GM12873 (cell line): ENCODE measurements around the gene GLT1D1.

Source experiments
- TF ChIP-seq, protein P1 (sequence below): IDR thresholded peaks from 2 replicates; pipeline ENCODE4 v1.5.1; 2012; ENCODE audit warnings: low read depth, mild to moderate bottlenecking, moderate library complexity, low read length, control low read depth; ENCODE audit not compliant: insufficient read depth; ENCODE audit errors: missing control alignments

Gene GLT1D1

DNA sequence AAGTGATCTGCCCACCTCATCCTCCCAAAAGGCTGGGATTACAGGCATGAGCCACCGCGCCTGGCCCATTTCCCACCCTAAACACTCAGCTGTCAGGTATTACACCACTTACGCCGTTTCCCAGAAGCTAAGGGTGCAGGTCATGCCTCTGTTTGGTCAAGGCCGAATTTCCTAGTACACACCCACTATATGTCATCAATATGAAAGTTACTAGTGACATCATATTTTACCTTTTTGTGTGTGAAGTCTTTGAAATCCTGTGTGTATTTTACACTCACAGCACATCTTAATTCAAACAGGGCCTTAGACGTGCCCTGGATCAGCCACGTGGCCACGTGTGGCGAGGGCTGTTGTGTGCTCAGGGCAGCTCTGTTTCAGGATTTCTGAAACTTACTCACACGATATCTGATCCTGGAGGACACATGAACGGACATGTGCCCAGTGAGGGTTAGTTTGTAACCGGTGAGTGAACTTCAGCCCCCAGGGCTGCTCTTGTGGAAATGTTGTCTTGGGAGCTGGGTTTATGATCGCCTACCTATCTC, 51.8 kb downstream of the GLT1D1 start:
- TF ChIP-seq, protein P1, sequence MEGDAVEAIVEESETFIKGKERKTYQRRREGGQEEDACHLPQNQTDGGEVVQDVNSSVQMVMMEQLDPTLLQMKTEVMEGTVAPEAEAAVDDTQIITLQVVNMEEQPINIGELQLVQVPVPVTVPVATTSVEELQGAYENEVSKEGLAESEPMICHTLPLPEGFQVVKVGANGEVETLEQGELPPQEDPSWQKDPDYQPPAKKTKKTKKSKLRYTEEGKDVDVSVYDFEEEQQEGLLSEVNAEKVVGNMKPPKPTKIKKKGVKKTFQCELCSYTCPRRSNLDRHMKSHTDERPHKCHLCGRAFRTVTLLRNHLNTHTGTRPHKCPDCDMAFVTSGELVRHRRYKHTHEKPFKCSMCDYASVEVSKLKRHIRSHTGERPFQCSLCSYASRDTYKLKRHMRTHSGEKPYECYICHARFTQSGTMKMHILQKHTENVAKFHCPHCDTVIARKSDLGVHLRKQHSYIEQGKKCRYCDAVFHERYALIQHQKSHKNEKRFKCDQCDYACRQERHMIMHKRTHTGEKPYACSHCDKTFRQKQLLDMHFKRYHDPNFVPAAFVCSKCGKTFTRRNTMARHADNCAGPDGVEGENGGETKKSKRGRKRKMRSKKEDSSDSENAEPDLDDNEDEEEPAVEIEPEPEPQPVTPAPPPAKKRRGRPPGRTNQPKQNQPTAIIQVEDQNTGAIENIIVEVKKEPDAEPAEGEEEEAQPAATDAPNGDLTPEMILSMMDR = no peak

DNA sequence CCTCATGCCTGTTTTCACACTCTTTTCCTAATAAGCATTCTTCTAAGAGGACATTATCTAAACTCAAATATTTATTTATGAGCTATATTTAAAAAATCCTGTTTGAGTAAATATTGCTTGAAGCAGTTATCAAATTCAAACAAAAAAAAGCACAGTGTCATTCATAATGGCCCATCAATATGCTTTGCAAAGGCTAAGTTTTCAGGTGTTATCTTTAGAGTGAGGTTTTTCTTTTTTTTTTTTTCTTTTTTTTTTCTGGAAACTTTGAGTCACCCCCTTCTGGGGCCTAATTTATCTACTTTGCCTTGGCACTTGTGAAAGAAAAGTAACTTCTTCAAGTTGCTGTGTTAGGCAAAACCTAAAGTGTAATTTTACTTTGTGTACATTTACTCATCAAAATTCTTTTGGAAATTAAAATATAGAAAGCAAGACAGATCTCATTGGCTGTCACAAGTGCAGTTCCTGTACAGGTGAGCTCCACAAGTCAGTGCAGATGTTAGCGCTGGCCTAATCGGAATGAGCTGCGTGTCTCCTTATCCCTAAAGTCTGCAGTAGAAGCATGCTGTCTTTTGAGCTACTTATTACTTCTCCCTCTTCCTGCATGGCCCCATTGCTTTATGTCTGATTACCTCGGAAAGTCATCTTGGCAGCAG, 53.3 kb downstream of the GLT1D1 start:
- TF ChIP-seq, protein P1 = no peak

DNA sequence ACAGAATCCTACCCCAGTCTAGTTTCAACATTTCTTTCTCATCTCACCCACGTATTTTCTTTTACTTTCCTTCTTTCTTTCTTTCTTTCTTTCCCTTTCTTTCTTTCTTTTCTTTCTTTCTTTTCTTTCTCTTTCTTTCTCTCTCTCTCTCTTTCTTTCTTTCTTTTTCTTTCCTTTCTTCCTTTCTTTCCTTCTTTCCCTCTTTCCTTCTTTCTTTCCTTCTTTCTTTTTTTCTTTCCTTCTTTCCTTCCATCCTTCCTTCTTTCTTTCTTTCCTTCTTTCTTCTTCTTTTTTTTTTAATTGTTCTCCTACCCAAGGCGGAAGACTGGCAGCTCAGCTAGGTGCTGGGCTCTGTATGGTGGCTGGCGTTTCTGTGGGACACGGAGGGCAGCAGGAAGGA, 55.0 kb downstream of the GLT1D1 start:
- TF ChIP-seq, protein P1 = no peak

DNA sequence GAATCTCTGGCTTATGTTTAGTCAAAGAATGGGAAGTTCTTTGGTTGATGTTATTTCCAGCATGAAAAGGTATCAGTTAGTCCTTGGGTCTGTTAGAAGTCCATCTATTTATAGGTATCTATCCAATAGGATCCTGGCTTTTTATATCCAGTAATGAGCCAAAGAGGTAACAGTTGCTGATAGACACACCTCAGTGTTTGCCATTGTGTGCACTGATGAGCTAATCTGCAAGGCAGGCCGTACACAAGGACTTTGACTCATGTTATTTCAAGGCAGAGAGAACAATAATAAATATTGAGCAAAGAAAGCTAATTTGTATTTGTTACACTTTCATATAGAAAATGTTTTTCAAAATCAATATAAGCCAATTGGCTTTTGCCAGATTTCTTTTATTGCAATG, 56.4 kb downstream of the GLT1D1 start:
- TF ChIP-seq, protein P1 = no peak

DNA sequence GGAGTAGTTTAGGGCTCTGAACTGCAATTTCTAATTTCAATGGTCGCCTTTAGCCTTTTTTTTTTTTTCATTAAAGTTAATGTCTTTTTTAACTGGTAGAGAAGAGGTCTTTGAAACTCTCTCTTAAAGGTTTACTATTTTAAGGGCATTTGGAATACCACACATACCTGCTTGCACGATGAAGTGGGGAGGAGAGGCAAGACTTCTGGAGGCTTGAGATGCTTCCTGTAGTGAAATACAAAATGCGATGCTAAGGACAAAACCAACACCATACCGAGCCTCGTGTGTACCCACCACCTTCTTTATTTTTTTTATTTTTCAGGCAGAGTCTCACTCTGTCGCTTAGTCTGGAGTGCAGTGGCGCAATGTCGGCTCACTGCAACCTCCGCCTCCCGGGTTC, 57.4 kb downstream of the GLT1D1 start:
- TF ChIP-seq, protein P1 = no peak

DNA sequence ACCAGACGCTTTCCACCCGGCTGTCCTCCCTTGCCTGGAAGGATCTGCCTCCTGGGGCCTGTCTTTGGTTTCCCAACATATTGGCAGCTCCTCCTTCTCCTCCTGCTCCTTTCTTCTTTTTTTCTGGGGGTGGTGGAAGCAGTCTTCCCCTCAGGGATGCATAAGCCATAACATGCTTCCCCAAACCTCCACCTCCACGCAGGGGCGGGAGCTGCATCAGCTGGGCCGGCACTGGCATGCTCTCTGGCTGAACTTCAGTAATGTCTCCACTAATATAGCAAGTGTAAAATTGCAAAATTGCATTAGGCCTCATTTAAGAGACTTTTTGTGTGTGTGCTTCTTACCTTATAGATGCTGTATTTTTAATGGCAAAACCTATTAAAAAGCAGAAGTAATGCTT, 58.6 kb downstream of the GLT1D1 start:
- TF ChIP-seq, protein P1 = no peak

DNA sequence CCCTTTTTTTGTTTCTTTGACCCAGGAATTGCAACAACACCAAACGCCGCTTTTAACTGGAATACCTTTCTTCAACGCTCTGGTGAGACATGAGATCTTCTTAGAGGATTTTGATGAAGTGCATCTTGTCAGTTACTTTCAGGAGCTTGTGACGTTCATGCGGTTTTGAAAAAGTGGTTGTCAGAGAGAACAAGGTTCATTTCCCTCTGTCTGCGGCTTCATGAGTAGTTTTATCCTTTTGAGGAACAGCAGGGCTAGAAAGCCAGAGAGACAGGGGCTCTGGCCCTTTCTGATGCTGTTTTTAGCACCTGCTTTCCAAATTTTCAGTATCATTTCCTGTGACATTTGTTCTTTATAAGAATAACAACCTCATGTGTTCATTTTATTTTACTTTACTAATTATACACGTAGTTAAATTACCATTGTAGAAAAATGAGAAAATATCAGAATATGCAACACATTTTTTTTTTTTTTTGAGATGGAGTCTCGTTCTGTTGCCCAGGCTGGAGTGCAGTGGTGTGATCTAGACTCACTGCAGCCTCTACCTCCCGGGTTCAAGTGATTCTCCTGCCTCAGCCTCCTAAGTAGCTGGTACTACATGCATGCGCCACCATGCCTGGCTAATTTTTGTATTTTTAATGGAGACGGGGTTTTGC, 61.8 kb downstream of the GLT1D1 start:
- TF ChIP-seq, protein P1 = no peak
